GM12874 (cell line): ENCODE measurements around the gene CSF3.

Experiments
- CTCF ChIP-seq: IDR thresholded peaks from 2 replicates; pipeline ENCODE4 v1.5.1; 2011; ENCODE audit warnings: low read depth, mild to moderate bottlenecking, control low read depth, low read length, moderate library complexity; ENCODE audit not compliant: insufficient read depth

Gene CSF3

GRCh38 chr17:40018211-40019121 is 3.2 kb downstream of the CSF3 start:
- no peak for TF ChIP-seq CTCF

- TF ChIP-seq CTCF: peak; percentile 20; the same call in 1 of the 2 replicates
These were observed 4.1 kb downstream of the CSF3 start for GRCh38 chr17:40019140-40019991.

- TF ChIP-seq CTCF: no peak
These were observed 4.9 kb downstream of the CSF3 start for GRCh38 chr17:40020146-40020545.

GRCh38 chr17:40021451-40021971 is 6.3 kb downstream of the CSF3 start:
- no peak for TF ChIP-seq CTCF

GRCh38 chr17:40022497-40022896 is 7.3 kb downstream of the CSF3 start:
- no peak for TF ChIP-seq CTCF

- TF ChIP-seq CTCF: no peak
These were observed 7.8 kb downstream of the CSF3 start for GRCh38 chr17:40022961-40023541.
